Stimulated activated CD4-positive, alpha-beta T cell treated with anti-CD3 and anti-CD28 coated beads, Interleukin-12 subunit alpha, Interleukin-12 subunit beta, amount 100 ng/mL, for 4 hours (primary cell): Measurements from ENCODE around the gene AGFG1.
"Not testable (repeated sequence)": the region's sequence is repeated elsewhere in the genome, so short reads cannot be mapped to it uniquely, and the experiment has no call there.

Experiments used
- DNase-seq: peaks from one replicate; pipeline ENCODE4 v3.0.0-alpha.2; 2020

Gene AGFG1

GRCh38 chr2:227540352-227540751, 68.4 kb downstream of the AGFG1 start:
- not testable (repeated sequence) for DNase-seq

GRCh38 chr2:227545990-227546389, 74.0 kb downstream of the AGFG1 start:
- DNase-seq: no peak

- DNase-seq: no peak
Measured at GRCh38 chr2:227551836-227552235, 79.9 kb downstream of the AGFG1 start.

DNA sequence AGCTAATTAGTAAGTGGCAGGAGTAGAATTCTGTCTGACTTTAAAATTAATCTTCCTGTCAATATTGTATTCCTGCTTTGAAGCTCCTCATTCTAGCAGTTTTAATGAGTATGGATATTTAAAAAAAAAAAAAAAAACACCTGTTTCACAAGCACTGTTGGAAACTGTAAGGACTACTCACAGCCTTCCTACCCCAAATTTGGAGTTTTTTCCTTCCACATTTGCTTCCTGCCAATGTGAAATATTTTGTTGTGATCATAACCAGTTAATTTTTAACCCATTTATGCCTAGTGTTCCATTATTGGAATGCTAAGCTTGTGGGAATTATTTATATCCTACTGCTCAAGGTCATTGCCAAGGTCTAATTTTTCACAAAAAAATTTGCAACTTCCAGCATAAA, 90.6 kb downstream of the AGFG1 start:
- DNase-seq: no peak

DNA sequence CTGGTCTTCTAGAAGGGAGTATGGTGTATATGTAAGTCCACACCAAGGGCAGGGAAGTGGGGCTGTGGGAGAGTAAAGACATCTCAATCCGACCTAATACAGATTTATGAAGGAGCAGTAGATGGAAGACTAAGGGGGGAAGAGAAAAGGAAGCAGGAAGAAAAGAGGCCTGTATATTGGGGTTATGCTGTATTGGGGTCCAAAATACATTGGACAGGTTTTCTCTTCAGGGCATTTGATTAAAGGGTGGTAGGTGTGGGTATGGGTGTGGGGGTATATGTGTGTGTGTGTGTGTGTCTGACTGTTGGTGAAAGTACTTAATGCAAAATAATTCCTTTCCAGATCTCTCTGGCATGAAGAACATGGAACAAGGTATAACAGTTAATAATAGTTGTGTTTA, 93.1 kb downstream of the AGFG1 start:
- no peak for DNase-seq

GRCh38 chr2:227566012-227566411, 94.1 kb downstream of the AGFG1 start:
- no peak for DNase-seq

GRCh38 chr2:227568852-227569169, 96.9 kb downstream of the AGFG1 start:
- DNase-seq: no peak

DNA sequence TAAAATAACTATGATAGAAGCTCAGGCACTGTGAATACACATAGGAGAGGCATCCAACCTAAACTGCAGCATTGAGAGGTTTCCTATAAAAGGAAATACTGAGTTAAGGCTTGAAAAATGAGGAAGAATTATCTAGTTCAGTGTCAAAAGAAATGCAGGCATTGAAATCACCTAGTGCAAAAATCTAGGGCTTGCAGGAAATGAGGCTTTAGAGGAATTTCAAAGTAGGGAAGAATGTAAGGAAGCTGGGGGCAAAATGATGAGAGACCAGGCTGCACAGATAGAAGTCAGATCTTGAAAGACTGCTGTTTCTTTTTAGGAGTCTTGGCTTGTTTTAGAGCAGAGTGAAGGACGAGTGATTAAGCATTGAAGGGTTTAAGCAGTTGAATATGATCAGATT, 98.7 kb downstream of the AGFG1 start:
- no peak for DNase-seq

- no peak for DNase-seq
Measured at GRCh38 chr2:227576110-227576509, 104.2 kb downstream of the AGFG1 start.

DNA sequence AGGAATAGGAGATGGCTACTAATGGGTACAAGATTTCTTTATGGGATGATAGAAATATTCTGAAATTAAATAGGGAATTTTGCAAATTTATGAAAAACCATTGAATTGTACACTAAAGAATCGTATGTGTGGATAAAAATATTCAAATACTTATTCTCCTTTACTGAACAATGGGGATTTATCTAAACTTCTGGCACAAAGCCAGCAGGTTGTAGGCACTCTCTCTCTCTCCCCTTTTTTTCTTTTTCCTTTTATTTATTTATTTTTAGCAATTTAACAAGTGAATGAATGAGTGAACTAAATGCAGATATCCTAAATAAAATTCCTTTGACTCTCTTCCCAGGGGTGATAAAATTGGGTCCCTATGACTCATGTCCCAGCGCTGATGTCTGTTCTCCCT, 104.9 kb downstream of the AGFG1 start:
- no peak for DNase-seq

GRCh38 chr2:227577555-227577954, 105.6 kb downstream of the AGFG1 start:
- DNase-seq: no peak

GRCh38 chr2:227578642-227579041, 106.7 kb downstream of the AGFG1 start:
- DNase-seq: no peak

GRCh38 chr2:227579791-227580190, 107.8 kb downstream of the AGFG1 start:
- no peak for DNase-seq

DNA sequence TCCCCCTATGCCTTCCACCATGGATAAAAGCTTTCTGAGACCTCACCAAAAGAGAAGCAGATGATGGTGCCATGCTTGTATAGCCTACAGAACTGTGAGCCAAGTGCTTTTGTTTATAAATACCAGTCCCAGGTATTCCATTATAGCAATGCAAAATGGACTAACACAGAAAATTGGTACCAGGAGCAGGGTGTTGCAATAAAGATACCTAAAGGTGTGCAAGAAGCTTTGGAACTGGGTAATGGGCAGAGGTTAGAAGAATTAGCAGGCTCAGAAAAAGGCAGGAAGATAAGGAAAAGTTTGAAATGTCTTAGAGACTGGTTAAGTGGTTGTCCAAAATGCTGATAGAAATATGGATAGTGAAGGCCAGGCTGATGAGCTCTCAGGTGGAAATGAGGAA, 110.4 kb downstream of the AGFG1 start:
- no peak for DNase-seq

GRCh38 chr2:227592694-227593387, 120.9 kb downstream of the AGFG1 start:
- DNase-seq: no peak

GRCh38 chr2:227595797-227596196, 123.8 kb downstream of the AGFG1 start:
- DNase-seq: no peak

GRCh38 chr2:227597036-227597435, 125.1 kb downstream of the AGFG1 start:
- DNase-seq: no peak

GRCh38 chr2:227597998-227598397, 126.0 kb downstream of the AGFG1 start:
- DNase-seq: no peak

GRCh38 chr2:227598835-227599503, 127.0 kb downstream of the AGFG1 start, which contains the start of gene SCYGR2:
Gene SCYGR2 (plus strand): TSS chr2:227598893. CDS start chr2:227598893, 0 bp downstream.
- not testable (repeated sequence) for DNase-seq

- no peak for DNase-seq
Measured at GRCh38 chr2:227602358-227602757, 130.4 kb downstream of the AGFG1 start.

DNA sequence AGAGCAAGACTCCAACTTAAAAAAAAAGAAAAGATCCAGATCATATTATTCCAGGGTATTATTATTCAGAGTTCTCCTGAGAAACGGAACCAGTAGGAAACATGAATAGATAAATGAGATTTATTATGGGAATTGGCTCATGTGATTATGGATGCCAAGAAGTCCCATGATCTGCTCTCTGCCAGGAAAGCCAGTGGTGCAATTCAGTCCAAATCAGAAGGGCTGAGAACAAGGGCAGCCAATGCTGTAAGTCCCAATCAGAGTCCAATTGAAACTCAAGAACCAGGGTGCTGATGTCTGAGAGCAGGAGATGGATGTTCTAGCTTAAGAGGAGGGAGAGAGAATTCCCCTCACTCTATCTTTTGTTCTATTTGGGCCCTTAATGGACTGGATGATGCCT, 134.5 kb downstream of the AGFG1 start:
- DNase-seq: no peak

- no peak for DNase-seq
Measured at GRCh38 chr2:227607941-227608340, 136.0 kb downstream of the AGFG1 start.

GRCh38 chr2:227608561-227609338, 136.8 kb downstream of the AGFG1 start:
- DNase-seq: no peak

DNA sequence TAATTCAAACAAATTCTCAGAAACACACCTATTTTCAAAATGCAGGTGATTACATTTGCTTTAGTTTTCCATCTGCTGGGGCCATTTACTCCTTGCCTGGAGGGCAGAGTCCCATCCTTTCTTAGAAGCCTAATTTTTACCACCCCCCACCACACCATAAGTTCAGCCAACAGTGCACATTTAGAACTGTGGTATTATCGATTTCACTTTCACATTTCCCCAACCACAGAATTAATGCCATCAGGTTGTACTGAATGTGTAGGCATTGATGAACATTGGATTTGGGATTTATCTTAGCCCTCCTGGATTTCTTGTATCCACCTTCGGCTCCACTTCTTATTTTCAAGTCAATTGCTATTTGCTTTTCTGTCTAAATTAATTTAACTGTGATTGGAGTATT, 138.2 kb downstream of the AGFG1 start:
- no peak for DNase-seq
